CD14-positive monocyte (primary cell): ENCODE data around the gene RPE. TPM values are rescaled to one million over a fixed set of nuclear protein-coding genes. Genes with fewer than 3 reads are reported as not detected.

Experiments
- DNase-seq, 3 donors: peaks; one replicate each; pipeline ENCODE4 v3.0.0-alpha.2; 2011 to 2022
- H2AFZ ChIP-seq: 2 replicates; pipeline ENCODE4 v1.6.0; 2012; ENCODE audit warnings: mild to moderate bottlenecking, low read depth, low read length, inconsistent platforms; ENCODE audit not compliant: insufficient read depth, poor library complexity, severe bottlenecking
- H3K27ac ChIP-seq, 2 donors: 1 replicate in 1 of 2; 2 replicates in 1 of 2; pipeline ENCODE4 v1.5.1; 2012 to 2013; ENCODE audit warnings: low read length in 2 of 2, control low read depth in 1 of 2, inconsistent platforms in 1 of 2, low read depth in 1 of 2, mild to moderate bottlenecking in 1 of 2
- H3K27me3 ChIP-seq, 2 donors: one replicate each; pipeline versions ENCODE4 v1.6.0 to v1.6.1; 2011 to 2013; ENCODE audit warnings: low read length in 2 of 2; ENCODE audit not compliant: control insufficient read depth in 2 of 2, insufficient read depth in 2 of 2
- H3K36me3 ChIP-seq, 2 donors: replicated peaks in 1 of 2; 1 replicate in 1 of 2; 2 replicates in 1 of 2; pipeline versions ENCODE4 v1.5.1 to v1.6.1; 2012 to 2013; ENCODE audit warnings: low read length in 2 of 2, control low read depth in 1 of 2, inconsistent platforms in 1 of 2, mild to moderate bottlenecking in 1 of 2; ENCODE audit not compliant: insufficient read depth in 2 of 2, control insufficient read depth in 1 of 2
- H3K4me1 ChIP-seq, 2 donors: 1 replicate in 1 of 2; 2 replicates in 1 of 2; pipeline versions ENCODE4 v1.5.1 to v1.6.1; 2012 to 2013; ENCODE audit warnings: low read length in 2 of 2, control low read depth in 1 of 2, inconsistent platforms in 1 of 2, mild to moderate bottlenecking in 1 of 2, moderate library complexity in 1 of 2; ENCODE audit not compliant: insufficient read depth in 2 of 2, control insufficient read depth in 1 of 2
- H3K4me2 ChIP-seq: replicated peaks from 2 replicates; pipeline ENCODE3; 2012; ENCODE audit warnings: low read length, moderate library complexity, mild to moderate bottlenecking; ENCODE audit not compliant: poor library complexity, severe bottlenecking; ENCODE audit errors: extremely low read depth
- H3K4me3 ChIP-seq, 3 experiments: fragments of 200-600 bp in 1 of 3; sonication (generic) in 1 of 3; replicated peaks in 1 of 3; 1 replicate in 2 of 3; 2 replicates in 1 of 3; pipeline ENCODE4 v1.5.1; 2011 to 2013; ENCODE audit warnings: low read length in 3 of 3, mild to moderate bottlenecking in 3 of 3, control low read depth in 2 of 3, low read depth in 2 of 3, inconsistent platforms in 1 of 3, moderate library complexity in 1 of 3
- H3K79me2 ChIP-seq: 2 replicates; pipeline ENCODE4 v1.6.0; 2012; ENCODE audit warnings: mild to moderate bottlenecking, control low read depth, inconsistent platforms, low read length, moderate library complexity; ENCODE audit not compliant: insufficient read depth
- H3K9ac ChIP-seq: 2 replicates; pipeline ENCODE4 v1.6.0; 2017; ENCODE audit warnings: low read length, mild to moderate bottlenecking; ENCODE audit not compliant: insufficient read depth, poor library complexity, severe bottlenecking
- H3K9me3 ChIP-seq, 2 donors: replicated peaks in 1 of 2; 1 replicate in 1 of 2; 2 replicates in 1 of 2; pipeline versions ENCODE4 v1.5.1 to v1.6.1; 2012 to 2013; ENCODE audit warnings: low read length in 2 of 2, control low read depth in 1 of 2; ENCODE audit not compliant: control insufficient read depth in 1 of 2, insufficient read depth in 1 of 2
- H4K20me1 ChIP-seq: 2 replicates; pipeline ENCODE4 v1.6.0; 2012; ENCODE audit warnings: mild to moderate bottlenecking, low read length, control low read depth, moderate library complexity; ENCODE audit not compliant: insufficient read depth
- H3K27ac Mint-ChIP-seq, 7 donors: one replicate each; pipeline ENCODE4 v1.8.0; 2020; ENCODE audit warnings: mild to moderate bottlenecking in 7 of 7, mixed read lengths in 7 of 7, moderate library complexity in 6 of 7, inconsistent platforms in 2 of 7
- H3K27me3 Mint-ChIP-seq, 3 donors: one replicate each; pipeline ENCODE4 v1.8.0; 2021 to 2022; ENCODE audit warnings: low read depth in 3 of 3, mild to moderate bottlenecking in 3 of 3, mixed read lengths in 3 of 3, moderate library complexity in 3 of 3, inconsistent platforms in 1 of 3
- H3K36me3 Mint-ChIP-seq, 2 donors: one replicate each; pipeline ENCODE4 v1.8.0; 2020; ENCODE audit warnings: mixed read lengths in 2 of 2, inconsistent platforms in 1 of 2, mild to moderate bottlenecking in 1 of 2
- H3K4me1 Mint-ChIP-seq: one replicate; pipeline ENCODE4 v1.8.0; 2020; ENCODE audit warnings: mild to moderate bottlenecking, mixed read lengths
- H3K4me3 Mint-ChIP-seq, 2 donors: one replicate each; pipeline ENCODE4 v1.8.0; 2020; ENCODE audit warnings: mild to moderate bottlenecking in 2 of 2, mixed read lengths in 2 of 2, moderate library complexity in 1 of 2
- H3K9me3 Mint-ChIP-seq, 7 donors: one replicate each; pipeline ENCODE4 v1.8.0; 2020 to 2022; ENCODE audit warnings: mixed read lengths in 7 of 7, mild to moderate bottlenecking in 6 of 7, moderate library complexity in 6 of 7, inconsistent platforms in 2 of 7
- WGBS: methylation state at CpG from one replicate; pipeline ENCODE4 v1.1.5; 2013; ENCODE audit warnings: missing lambda C conversion rate; ENCODE audit not compliant: insufficient coverage; 5-methylcytosine and 5-hydroxymethylcytosine counted together
- intact Hi-C, 2 donors: fragments of 100-400 bp; cut with micrococcal nuclease; formaldehyde crosslinking; loops; one replicate each; pipeline versions ENCODE4 v1.15.0 to v1.15.1; 2023
- polyA plus RNA-seq, 3 donors: library from polyadenylated mRNA; depleted of rRNA in 1 of 3; unstranded in 2 of 3; stranded (reverse) in 1 of 3; fragments of 300-500 nt in 2 of 3; fragments of >200 nt in 1 of 3; fragmentation: Illumina TruSeq in 2 of 3; gene quantifications; 1 replicate in 2 of 3; 2 replicates in 1 of 3; pipeline ENCODE4 v1.2.3, GENCODE V29; 2012 to 2021
- TF ChIP-seq, protein P1 (sequence below): fragments of 200-600 bp; IDR thresholded peaks from one replicate; pipeline ENCODE4 v1.8.0; 2022; ENCODE audit warnings: antibody characterized with exemption, mild to moderate bottlenecking

RPE gene
- polyA plus RNA-seq, 3 donors = 32.3 to 38.1 (median 33.8) TPM

DNA sequence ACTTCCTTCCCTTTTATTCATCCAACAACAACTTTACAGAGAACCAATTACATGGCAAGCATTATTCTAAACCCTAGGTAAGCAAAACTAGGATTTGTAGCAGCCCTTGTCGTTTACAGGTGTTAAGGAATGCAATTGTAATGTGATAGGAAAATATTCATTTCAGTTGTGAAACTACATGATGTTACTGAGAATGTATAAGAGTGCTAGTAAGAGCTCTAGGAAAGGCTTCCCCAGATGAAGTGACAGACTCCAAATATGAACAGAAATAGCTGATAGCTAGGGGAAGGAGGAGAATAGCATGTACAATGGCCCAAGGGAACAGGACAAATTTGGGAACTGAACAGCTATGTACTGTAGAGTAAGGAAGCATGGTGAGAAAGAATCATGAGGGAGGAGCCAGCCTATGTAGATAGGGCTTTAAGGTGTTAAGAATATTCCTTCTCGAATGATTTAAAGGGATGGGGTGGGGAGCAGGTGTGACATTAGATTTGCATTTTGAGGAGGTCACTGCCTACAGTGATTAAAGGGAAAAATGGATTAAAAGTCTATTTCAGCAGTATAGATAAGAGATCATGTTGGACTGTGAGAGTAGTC lies 31.7 kb downstream of the RPE start:
- no peak overlapping the region for H2AFZ ChIP-seq
- H3K4me3 ChIP-seq = no peak overlapping the region
- no peaks in the 10 kb centered on the region for H4K20me1 ChIP-seq
- H3K27me3 Mint-ChIP-seq = no peaks in the 10 kb centered on the region
- H3K36me3 Mint-ChIP-seq = peaks cover 26 to 33% of the 10 kb centered on the region in 2 donors
- H3K4me1 Mint-ChIP-seq = no peaks in the 10 kb centered on the region
- no peaks in the 10 kb centered on the region for H3K4me1 ChIP-seq
- TF ChIP-seq, protein P1, sequence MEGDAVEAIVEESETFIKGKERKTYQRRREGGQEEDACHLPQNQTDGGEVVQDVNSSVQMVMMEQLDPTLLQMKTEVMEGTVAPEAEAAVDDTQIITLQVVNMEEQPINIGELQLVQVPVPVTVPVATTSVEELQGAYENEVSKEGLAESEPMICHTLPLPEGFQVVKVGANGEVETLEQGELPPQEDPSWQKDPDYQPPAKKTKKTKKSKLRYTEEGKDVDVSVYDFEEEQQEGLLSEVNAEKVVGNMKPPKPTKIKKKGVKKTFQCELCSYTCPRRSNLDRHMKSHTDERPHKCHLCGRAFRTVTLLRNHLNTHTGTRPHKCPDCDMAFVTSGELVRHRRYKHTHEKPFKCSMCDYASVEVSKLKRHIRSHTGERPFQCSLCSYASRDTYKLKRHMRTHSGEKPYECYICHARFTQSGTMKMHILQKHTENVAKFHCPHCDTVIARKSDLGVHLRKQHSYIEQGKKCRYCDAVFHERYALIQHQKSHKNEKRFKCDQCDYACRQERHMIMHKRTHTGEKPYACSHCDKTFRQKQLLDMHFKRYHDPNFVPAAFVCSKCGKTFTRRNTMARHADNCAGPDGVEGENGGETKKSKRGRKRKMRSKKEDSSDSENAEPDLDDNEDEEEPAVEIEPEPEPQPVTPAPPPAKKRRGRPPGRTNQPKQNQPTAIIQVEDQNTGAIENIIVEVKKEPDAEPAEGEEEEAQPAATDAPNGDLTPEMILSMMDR = no peak
- no peaks in the 10 kb centered on the region for H3K27me3 ChIP-seq
- no peak overlapping the region for H3K4me2 ChIP-seq
- no peaks in the 10 kb centered on the region for H3K79me2 ChIP-seq
- H3K9me3 ChIP-seq = no peaks in the 10 kb centered on the region
- H3K27ac ChIP-seq = no peak overlapping the region
- H3K27ac Mint-ChIP-seq = peak overlapping the region in 1 of 7 donors; percentile 3
- H3K9ac ChIP-seq = no peak overlapping the region
- H3K9me3 Mint-ChIP-seq = no peaks in the 10 kb centered on the region
- peaks cover 2 to 22% of the 10 kb centered on the region in 2 donors for H3K36me3 ChIP-seq
- no peak for DNase-seq
- intact Hi-C loops = no loop called here
- H3K4me3 Mint-ChIP-seq = no peak overlapping the region
- WGBS = 94% methylated on average over 2 of the region's 2 CpGs

DNA sequence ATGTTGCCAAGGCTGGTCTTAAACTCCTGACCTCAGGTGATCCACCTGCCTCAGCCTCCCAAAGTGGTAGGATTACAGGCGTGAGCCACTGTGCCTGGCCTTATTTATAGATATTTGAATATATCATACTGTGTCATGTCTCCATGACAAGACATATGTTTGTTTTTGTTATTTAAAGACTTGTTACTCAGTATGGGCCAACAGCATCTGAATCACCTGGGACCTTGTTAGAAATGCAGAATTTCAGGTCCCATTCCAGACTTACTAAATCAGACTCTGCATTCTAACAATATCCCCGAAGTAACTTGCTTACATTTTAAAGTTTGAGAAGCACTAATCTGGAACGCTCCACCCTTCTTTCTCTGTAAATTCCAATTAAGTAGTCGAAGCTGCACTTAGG lies 33.2 kb downstream of the RPE start:
- Mint-ChIP-seq H3K27ac (no peak overlapping the region), H3K9me3 (no peaks in the 10 kb centered on the region), H3K27me3 (no peaks in the 10 kb centered on the region), H3K4me3 (no peak overlapping the region), H3K36me3 (peaks cover 21 to 26% of the 10 kb centered on the region in 2 donors), H3K4me1 (no peaks in the 10 kb centered on the region)
- H3K4me1 ChIP-seq = no peaks in the 10 kb centered on the region
- no peaks in the 10 kb centered on the region for H3K79me2 ChIP-seq
- H3K27me3 ChIP-seq = no peaks in the 10 kb centered on the region
- no peak overlapping the region for H2AFZ ChIP-seq
- intact Hi-C loops = no loop called here
- H3K4me3 ChIP-seq = no peak overlapping the region
- H3K36me3 ChIP-seq = peaks cover 8 to 32% of the 10 kb centered on the region in 2 donors
- H3K9ac ChIP-seq = no peak overlapping the region
- H3K4me2 ChIP-seq = no peak overlapping the region
- TF ChIP-seq, protein P1 = no peak
- DNase-seq = no peak
- WGBS = 100% methylated on average over 3 of the region's 4 CpGs
- no peaks in the 10 kb centered on the region for H4K20me1 ChIP-seq
- no peak overlapping the region for H3K27ac ChIP-seq
- H3K9me3 ChIP-seq = no peaks in the 10 kb centered on the region
